Common myeloid progenitor, CD34-positive (primary cell): ENCODE results near the gene PDGFRB.
A peak's percentile ranks its signal among the peaks of the same experiment; 100 is the strongest.

Source experiments
- CTCF ChIA-PET: fragments of 350-600 bp; sonication (Branson Sonifier 250); formaldehyde crosslinking; loops from one replicate; lab custom pipeline; 2021; ENCODE audit warnings: antibody characterized with exemption; lab: Charles Lee
- POLR2A ChIA-PET: fragments of 350-600 bp; sonication (Branson Sonifier 250); formaldehyde crosslinking; loops from one replicate; lab custom pipeline; 2021; ENCODE audit warnings: antibody characterized with exemption; lab: Charles Lee
- DNase-seq, 3 donors: peaks; one replicate each; pipeline versions ENCODE4 v3.0.0 to v3.0.0-alpha.2; 2013
- H3K27ac ChIP-seq, 2 experiments: 1 replicate in 1 of 2; 2 replicates in 1 of 2; pipeline ENCODE4 v1.7.0; 2013; ENCODE audit warnings: inconsistent platforms in 2 of 2, low read length in 2 of 2, mild to moderate bottlenecking in 2 of 2, low read depth in 1 of 2, moderate library complexity in 1 of 2; ENCODE audit not compliant: severe bottlenecking in 2 of 2, insufficient read depth in 1 of 2, poor library complexity in 1 of 2
- H3K27me3 ChIP-seq, 5 experiments: replicated peaks in 2 of 5; 1 replicate in 3 of 5; 2 replicates in 2 of 5; pipeline versions ENCODE4 v1.6.1 to v1.7.0; 2013; ENCODE audit warnings: low read length in 4 of 5, mild to moderate bottlenecking in 2 of 5, moderate library complexity in 2 of 5, inconsistent platforms in 1 of 5; ENCODE audit not compliant: insufficient read depth in 5 of 5, control insufficient read depth in 4 of 5
- H3K36me3 ChIP-seq, 4 experiments: 1 replicate in 2 of 4; 2 replicates in 2 of 4; pipeline versions ENCODE4 v1.6.1 to v1.7.0; 2013; ENCODE audit warnings: low read length in 3 of 4, control low read depth in 1 of 4, mild to moderate bottlenecking in 1 of 4; ENCODE audit not compliant: control insufficient read depth in 4 of 4, insufficient read depth in 4 of 4
- H3K4me1 ChIP-seq, 4 experiments: 1 replicate in 3 of 4; 2 replicates in 1 of 4; pipeline versions ENCODE4 v1.6.1 to v1.7.1; 2013; ENCODE audit warnings: low read length in 3 of 4, mild to moderate bottlenecking in 3 of 4, control low read depth in 1 of 4, inconsistent platforms in 1 of 4, moderate library complexity in 1 of 4; ENCODE audit not compliant: control insufficient read depth in 4 of 4, insufficient read depth in 4 of 4; ENCODE audit errors: control extremely low read depth in 1 of 4
- H3K4me3 ChIP-seq, 7 experiments: 1 replicate in 4 of 7; 2 replicates in 3 of 7; pipeline versions ENCODE4 v1.5.1 to v1.7.0; 2013; ENCODE audit warnings: mild to moderate bottlenecking in 7 of 7, low read length in 6 of 7, moderate library complexity in 6 of 7, inconsistent platforms in 2 of 7, low read depth in 2 of 7, control low read depth in 1 of 7; ENCODE audit not compliant: insufficient read depth in 4 of 7, control insufficient read depth in 1 of 7; ENCODE audit errors: extremely low read depth in 1 of 7
- H3K9me3 ChIP-seq, 5 experiments: 1 replicate in 4 of 5; 2 replicates in 1 of 5; pipeline versions ENCODE4 v1.6.1 to v1.7.1; 2013; ENCODE audit warnings: low read length in 4 of 5, mild to moderate bottlenecking in 2 of 5, inconsistent platforms in 1 of 5, low read depth in 1 of 5, moderate library complexity in 1 of 5; ENCODE audit not compliant: control insufficient read depth in 4 of 5, insufficient read depth in 2 of 5; ENCODE audit errors: control extremely low read depth in 1 of 5
- WGBS: methylation state at CpG from one replicate; pipeline ENCODE4 v1.1.5; 2013; ENCODE audit not compliant: insufficient coverage; 5-methylcytosine and 5-hydroxymethylcytosine counted together

PDGFRB gene

DNA sequence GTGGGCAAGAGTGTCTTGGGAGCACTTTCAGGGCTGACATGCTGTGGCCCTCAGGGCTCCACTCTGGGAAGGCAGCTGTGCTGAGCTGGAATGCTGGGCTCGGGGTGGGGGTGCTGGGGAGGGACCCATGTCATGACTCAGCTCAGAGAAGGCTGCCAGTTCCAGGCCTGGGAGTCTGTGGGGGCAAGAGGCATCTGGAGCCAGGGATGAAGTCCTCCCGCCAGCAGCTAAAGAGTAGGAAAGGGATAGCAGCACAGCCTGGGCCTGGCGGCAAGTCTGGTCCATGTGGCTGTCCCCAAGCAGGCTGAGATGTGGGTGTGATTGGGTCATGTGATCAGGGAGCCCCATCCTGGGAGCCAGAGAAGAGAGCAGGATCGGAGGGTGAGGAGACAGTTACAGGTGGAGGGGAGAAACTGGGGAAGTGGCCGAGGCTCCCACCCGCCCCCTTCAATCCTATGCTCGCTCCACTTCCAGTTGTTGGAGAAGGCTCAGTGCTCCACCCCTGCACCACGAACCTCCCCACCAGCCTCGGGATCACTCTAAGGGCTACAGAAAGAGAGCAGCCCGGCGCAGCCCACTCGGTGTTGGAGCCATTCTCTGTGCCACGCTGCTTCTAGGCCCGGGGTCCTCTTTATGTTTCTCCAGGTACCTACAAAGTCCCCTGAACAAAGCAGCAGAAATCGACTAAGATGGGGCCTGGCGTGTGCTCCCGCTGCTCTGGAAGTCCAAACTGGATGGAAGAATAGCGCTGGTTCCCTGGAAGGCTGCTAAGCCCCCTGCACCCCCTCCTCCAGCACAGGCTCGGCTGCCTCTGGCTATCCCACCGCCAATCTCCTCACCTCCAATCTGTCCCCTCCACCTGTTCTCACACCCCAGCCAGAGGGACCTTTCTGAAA lies 12.0 kb downstream of the PDGFRB start:
- no peak overlapping the region for H3K27ac ChIP-seq
- no peaks in the 10 kb centered on the region for H3K27me3 ChIP-seq
- H3K4me3 ChIP-seq = no peak overlapping the region
- H3K9me3 ChIP-seq = no peaks in the 10 kb centered on the region
- H3K4me1 ChIP-seq = peaks cover 0 to 32% (median 12%) of the 10 kb centered on the region in 4 experiments
- 93% methylated on average over 16 of the region's 20 CpGs for WGBS
- no peak for DNase-seq
- no peaks in the 10 kb centered on the region for H3K36me3 ChIP-seq
- POLR2A ChIA-PET = no interaction called here
- CTCF ChIA-PET = interaction anchor here (0.7 to 2.2 kb wide), 4 partner anchors 9 to 75 kb away, joined by 3 to 11 read pairs (median 3); no protein-coding TSS in a partner anchor

DNA sequence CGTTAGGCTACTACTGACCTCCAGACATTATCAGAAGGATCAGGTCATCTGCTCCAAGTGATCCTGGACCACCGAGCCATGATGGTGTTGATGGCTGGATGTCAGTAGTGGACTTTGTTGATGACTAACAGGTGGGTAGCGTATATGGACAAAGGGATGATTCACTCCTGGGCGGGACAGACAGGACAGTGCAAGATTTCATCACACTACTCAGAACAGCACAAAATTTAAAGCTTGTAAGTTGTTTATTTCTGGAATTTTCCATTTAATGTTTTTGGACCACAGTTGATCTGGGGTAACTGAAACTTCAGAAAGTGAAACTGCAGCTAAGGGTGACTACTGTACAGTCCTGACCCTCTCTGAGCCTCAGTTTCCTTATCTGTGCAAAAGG lies 12.7 kb downstream of the PDGFRB start:
- Histone ChIP-seq H3K27ac (no peak overlapping the region), H3K4me3 (no peak overlapping the region), H3K27me3 (no peaks in the 10 kb centered on the region), H3K36me3 (no peaks in the 10 kb centered on the region), H3K4me1 (peaks cover 0 to 38% (median 12%) of the 10 kb centered on the region in 4 experiments), H3K9me3 (no peaks in the 10 kb centered on the region)
- DNase-seq = peak in 1 of 3 donors; percentile 36
- CTCF ChIA-PET = interaction anchor here (0.9 to 1.0 kb wide), 2 partner anchors 11 to 76 kb away, joined by 3 read pairs; no protein-coding TSS in a partner anchor
- WGBS = 100% methylated on average over 1 of the region's 4 CpGs
- POLR2A ChIA-PET = no interaction called here

DNA sequence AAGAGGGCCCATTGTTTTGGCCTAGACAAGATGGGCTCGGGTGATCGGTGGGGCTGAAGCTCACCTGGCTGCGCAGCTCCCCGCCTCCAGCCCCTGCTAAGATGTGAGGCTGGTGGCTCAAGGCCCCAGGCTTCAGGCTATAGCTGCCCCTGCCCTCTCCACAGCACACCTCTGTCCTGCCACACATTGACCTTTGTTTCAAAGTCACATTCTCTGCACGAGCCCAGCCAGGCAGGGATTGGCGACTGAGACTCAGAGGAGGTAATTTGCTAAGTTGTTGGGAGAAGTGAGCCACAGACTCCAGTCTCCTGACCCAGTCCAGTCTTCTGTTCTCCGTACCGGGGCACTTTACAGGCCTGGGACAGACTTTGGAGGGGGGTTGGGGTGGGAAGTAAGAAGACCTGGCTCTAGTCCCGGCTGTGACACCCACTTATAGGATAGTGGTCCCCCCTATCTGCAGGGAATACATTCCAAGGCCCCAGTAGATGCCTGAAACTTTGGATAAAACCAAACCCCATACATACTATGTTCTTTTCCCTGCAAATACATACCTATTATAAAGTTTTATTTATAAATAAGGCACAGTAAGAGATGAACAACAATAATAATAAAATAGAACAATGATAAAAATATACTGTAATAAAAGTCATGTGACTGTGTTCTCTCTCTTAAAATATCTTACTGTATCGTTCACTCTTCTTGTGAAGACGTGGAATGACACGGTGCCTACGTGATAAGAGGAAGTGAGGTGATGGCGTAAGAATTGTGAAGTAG lies 13.3 kb downstream of the PDGFRB start:
- POLR2A ChIA-PET = no interaction called here
- H3K4me3 ChIP-seq = no peak overlapping the region
- no peaks in the 10 kb centered on the region for H3K9me3 ChIP-seq
- H3K36me3 ChIP-seq = no peaks in the 10 kb centered on the region
- H3K4me1 ChIP-seq = peaks cover 0 to 38% (median 12%) of the 10 kb centered on the region in 4 experiments
- DNase-seq = peak in 1 of 3 donors; percentile 39
- 90% methylated on average over 10 of the region's 14 CpGs for WGBS
- H3K27me3 ChIP-seq = no peaks in the 10 kb centered on the region
- no peak overlapping the region for H3K27ac ChIP-seq
- CTCF ChIA-PET = interaction anchor here (1.0 to 1.3 kb wide), 3 partner anchors 12 to 57 kb away, joined by 3 to 4 read pairs (median 3); no protein-coding TSS in a partner anchor

DNA sequence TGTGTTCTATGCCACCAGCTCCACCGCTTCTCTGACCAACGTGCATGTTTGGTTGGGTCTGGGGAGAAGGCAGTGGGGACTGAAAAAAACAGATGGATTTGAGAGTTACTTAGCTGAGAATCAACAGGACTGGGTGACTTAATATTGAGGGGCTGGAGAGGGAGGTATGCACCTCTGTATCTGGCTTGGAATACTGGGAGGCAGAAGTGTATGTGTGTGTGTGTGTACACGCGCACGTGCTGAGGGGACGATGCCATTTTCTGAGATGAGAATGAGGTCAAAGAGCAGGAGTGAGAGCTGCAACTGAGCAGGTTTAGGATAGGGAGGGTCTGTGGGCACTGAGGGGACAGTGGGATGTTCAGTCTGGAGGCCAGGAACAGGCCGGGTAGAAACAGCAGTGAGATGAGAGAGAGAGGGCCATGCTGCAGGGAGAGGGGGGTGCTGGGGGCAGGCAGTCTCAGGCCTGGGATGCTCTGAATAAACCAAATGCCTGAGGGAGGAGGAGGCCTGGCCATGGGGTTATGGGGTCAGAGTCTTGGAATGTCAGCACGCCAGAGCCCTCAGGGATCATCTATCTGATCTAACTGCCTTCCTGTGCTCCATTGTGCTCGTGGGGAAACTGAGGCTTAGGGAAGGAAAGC lies 14.0 kb downstream of the PDGFRB start:
- DNase-seq = no peak
- H3K4me3 ChIP-seq = no peak overlapping the region
- CTCF ChIA-PET = interaction anchor here (1.0 to 1.3 kb wide), 3 partner anchors 13 to 58 kb away, joined by 3 to 4 read pairs (median 3); no protein-coding TSS in a partner anchor
- no peaks in the 10 kb centered on the region for H3K9me3 ChIP-seq
- H3K27ac ChIP-seq = no peak overlapping the region
- WGBS = 92% methylated on average over 8 of the region's 9 CpGs
- H3K4me1 ChIP-seq = peaks cover 0 to 38% (median 12%) of the 10 kb centered on the region in 4 experiments
- H3K27me3 ChIP-seq = no peaks in the 10 kb centered on the region
- H3K36me3 ChIP-seq = no peaks in the 10 kb centered on the region
- POLR2A ChIA-PET = no interaction called here

DNA sequence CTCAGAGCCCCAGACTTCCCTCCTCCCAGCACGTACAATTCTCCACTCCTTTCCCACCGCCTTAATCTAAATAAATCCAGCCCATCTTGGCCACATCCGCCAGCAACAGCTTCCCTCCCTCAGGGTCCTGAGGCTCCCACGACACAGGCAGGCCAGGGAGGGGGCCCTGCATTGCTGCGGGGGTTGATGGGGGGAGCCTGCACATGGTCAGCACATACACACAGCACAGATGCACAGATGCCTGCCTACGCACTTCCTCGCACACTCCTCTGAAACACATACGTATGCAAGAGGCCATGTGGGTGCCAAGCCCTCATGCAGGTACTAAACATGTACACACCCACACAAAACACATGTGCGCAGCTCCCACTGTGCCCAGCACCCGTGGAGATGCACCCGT lies 14.8 kb downstream of the PDGFRB start:
- ChIA-PET POLR2A (no interaction called here), CTCF (interaction anchor here (1.3 to 1.5 kb wide), 3 partner anchors 10 to 15 kb away, joined by 3 to 8 read pairs (median 4); no protein-coding TSS in a partner anchor)
- 90% methylated on average over 8 of the region's 11 CpGs for WGBS
- H3K36me3 ChIP-seq = no peaks in the 10 kb centered on the region
- H3K4me1 ChIP-seq = peaks cover 0 to 37% (median 12%) of the 10 kb centered on the region in 4 experiments
- no peak for DNase-seq
- no peaks in the 10 kb centered on the region for H3K9me3 ChIP-seq
- H3K27ac ChIP-seq = no peak overlapping the region
- no peaks in the 10 kb centered on the region for H3K27me3 ChIP-seq
- no peak overlapping the region for H3K4me3 ChIP-seq

DNA sequence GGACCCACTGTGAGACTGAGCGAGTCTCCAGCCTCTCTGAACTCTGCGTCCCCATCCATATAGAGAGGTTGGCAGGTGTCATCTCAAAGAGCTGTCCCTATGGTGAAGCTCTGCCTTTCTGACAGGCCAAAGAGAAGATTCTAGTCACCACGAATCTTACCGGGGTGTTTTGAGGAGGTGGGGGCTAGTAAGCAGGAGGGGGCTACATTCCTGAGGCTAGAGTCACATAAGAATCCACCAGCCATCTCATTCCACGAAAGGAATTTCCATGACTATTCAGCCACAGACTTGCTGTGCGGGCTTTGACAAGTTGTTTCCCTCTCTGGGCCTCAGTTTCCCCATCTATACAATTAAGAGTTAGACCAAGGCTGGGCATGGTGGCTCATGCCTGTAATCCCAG lies 16.3 kb downstream of the PDGFRB start:
- WGBS = 88% methylated on average over 4 of the region's 6 CpGs
- no peak overlapping the region for H3K4me3 ChIP-seq
- CTCF ChIA-PET = interaction anchor here (0.8 to 2.2 kb wide), 7 partner anchors 9 to 77 kb away, joined by 3 to 6 read pairs (median 4); no protein-coding TSS in a partner anchor
- H3K4me1 ChIP-seq = peaks cover 0 to 22% (median 3%) of the 10 kb centered on the region in 4 experiments
- no peaks in the 10 kb centered on the region for H3K36me3 ChIP-seq
- H3K27me3 ChIP-seq = no peaks in the 10 kb centered on the region
- DNase-seq = no peak
- H3K9me3 ChIP-seq = no peaks in the 10 kb centered on the region
- POLR2A ChIA-PET = no interaction called here
- H3K27ac ChIP-seq = no peak overlapping the region
